SK-N-MC (cell line): ENCODE results near the gene OTUB1.

Source experiments
- DNase-seq: peaks from one replicate; pipeline ENCODE4 v3.0.0-alpha.2; 2011; ENCODE audit warnings: low read depth, low spot score
- H3K27ac ChIP-seq: fragments of 200-600 bp; sonication (generic); 2 replicates; pipeline ENCODE4 v1.5.1; 2016; ENCODE audit warnings: mixed run types
- H3K36me3 ChIP-seq: fragments of 200-600 bp; sonication (generic); 2 replicates; pipeline ENCODE4 v1.6.1; 2017; ENCODE audit warnings: antibody characterized with exemption, low read length, mixed read lengths; ENCODE audit not compliant: insufficient read depth
- H3K4me3 ChIP-seq: fragments of 200-600 bp; sonication (generic); 2 replicates; pipeline ENCODE4 v1.5.1; 2016
- H3K9ac ChIP-seq: fragments of 200-600 bp; sonication (generic); 2 replicates; pipeline ENCODE4 v1.8.0; 2017; ENCODE audit warnings: mixed run types, mixed read lengths; ENCODE audit not compliant: insufficient read length
- H3K9me3 ChIP-seq: fragments of 200-600 bp; sonication (generic); 2 replicates; pipeline ENCODE4 v1.6.1; 2017; ENCODE audit warnings: low read depth, mild to moderate bottlenecking, antibody characterized with exemption, low read length, moderate library complexity, mixed read lengths
- EZH2 ChIP-seq: fragments of 200-600 bp; sonication (generic); IDR thresholded peaks from one replicate; pipeline ENCODE4 v1.6.1; 2017; ENCODE audit warnings: antibody characterized with exemption
- FOXP2 ChIP-seq: optimal IDR thresholded peaks from 2 replicates; pipeline ENCODE3; 2011; ENCODE audit warnings: mild to moderate bottlenecking, moderate library complexity; ENCODE audit not compliant: insufficient read depth; ENCODE audit errors: extremely low read length, control extremely low read depth
- POLR2AphosphoS5 ChIP-seq: IDR thresholded peaks from 2 replicates; pipeline ENCODE4 v1.6.1; 2012; ENCODE audit warnings: mild to moderate bottlenecking, low read depth, low read length, borderline replicate concordance

The OTUB1 gene

GRCh38 chr11:64000740-64001483 lies 14.7 kb downstream of the OTUB1 start:
- H3K9ac ChIP-seq, result no peak overlapping the region
- H3K9me3 ChIP-seq, result no peaks in the 10 kb centered on the region
- no peak for DNase-seq
- peaks cover 19% of the 10 kb centered on the region; the same call in 1 of the 2 replicates for H3K36me3 ChIP-seq
- TF ChIP-seq POLR2AphosphoS5 (no peak), EZH2 (no peak), FOXP2 (no peak)
- no peak overlapping the region for H3K4me3 ChIP-seq
- no peak overlapping the region for H3K27ac ChIP-seq

- H3K27ac ChIP-seq, result no peak overlapping the region
- H3K36me3 ChIP-seq, result peaks cover 13% of the 10 kb centered on the region; the same call in 1 of the 2 replicates
- H3K9me3 ChIP-seq, result no peaks in the 10 kb centered on the region
- DNase-seq, result no peak
- no peak for TF ChIP-seq FOXP2
- no peak for TF ChIP-seq EZH2
- 0 out of 2 replicates have a peak, but pooled peaks have one; percentile 24 for TF ChIP-seq POLR2AphosphoS5
- no peak overlapping the region for H3K4me3 ChIP-seq
- no peak overlapping the region for H3K9ac ChIP-seq
Observed at GRCh38 chr11:64001484-64002420, 15.5 kb downstream of the OTUB1 start.

GRCh38 chr11:64003807-64004589 lies 17.8 kb downstream of the OTUB1 start:
- DNase-seq, result peak; percentile 32
- Histone ChIP-seq H3K36me3 (no peaks in the 10 kb centered on the region), H3K27ac (no peak overlapping the region), H3K9ac (no peak overlapping the region), H3K4me3 (0 out of 2 replicates have a peak overlapping the region, but pooled peaks have one; percentile 7), H3K9me3 (no peaks in the 10 kb centered on the region)
- TF ChIP-seq FOXP2, result peak; percentile 93
- TF ChIP-seq POLR2AphosphoS5, result no peak

DNA sequence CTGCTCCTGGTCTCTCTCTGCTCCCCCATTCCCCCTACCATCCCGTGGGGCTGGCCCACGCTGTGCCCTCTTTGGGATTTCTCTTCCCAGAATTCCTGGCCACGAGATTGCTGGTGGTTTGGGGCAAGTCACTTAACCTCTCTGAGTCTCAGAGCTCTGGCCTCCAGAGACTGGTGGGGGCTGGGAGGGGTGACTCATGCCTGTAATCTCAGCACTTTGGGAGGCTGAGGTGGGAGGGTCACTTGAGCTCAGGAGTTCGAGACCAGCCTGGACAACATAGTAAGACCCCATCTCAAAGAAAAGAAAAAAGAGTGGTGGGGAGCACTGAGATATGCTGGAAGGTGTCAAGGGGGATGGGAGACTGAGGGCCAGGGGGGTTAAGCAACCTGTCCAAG lies 18.3 kb downstream of the OTUB1 start:
- Histone ChIP-seq H3K36me3 (no peaks in the 10 kb centered on the region), H3K9ac (no peak overlapping the region), H3K4me3 (0 out of 2 replicates have a peak overlapping the region, but pooled peaks have one; percentile 7), H3K9me3 (no peaks in the 10 kb centered on the region), H3K27ac (no peak overlapping the region)
- TF ChIP-seq FOXP2, result no peak
- no peak for TF ChIP-seq EZH2
- no peak for TF ChIP-seq POLR2AphosphoS5
- DNase-seq, result no peak

GRCh38 chr11:64005691-64006090 lies 19.5 kb downstream of the OTUB1 start:
- no peaks in the 10 kb centered on the region for H3K36me3 ChIP-seq
- no peak overlapping the region for H3K4me3 ChIP-seq
- no peak for DNase-seq
- no peak for TF ChIP-seq EZH2
- TF ChIP-seq POLR2AphosphoS5, result no peak
- no peak for TF ChIP-seq FOXP2
- no peak overlapping the region for H3K27ac ChIP-seq
- no peak overlapping the region for H3K9ac ChIP-seq
- H3K9me3 ChIP-seq, result no peaks in the 10 kb centered on the region

DNA sequence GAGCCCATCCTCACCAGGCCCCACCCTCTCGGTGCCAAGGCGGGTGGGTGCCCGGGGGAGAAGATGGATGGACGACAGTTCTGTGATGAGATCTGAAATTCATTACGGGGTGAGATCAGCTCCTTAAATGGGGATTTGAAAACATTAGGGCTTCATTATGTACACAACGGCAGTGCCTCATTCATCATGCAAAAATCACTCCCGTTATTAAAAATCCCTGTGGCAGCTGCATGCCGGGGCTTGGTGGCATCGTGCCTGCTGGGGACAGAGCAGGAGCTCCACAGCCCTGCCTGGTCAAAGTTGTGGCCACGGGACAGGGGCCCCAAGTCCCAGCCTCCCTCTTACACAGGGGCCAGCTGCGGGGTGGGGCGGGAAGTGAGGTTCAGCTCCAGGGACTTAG lies 20.2 kb downstream of the OTUB1 start:
- TF ChIP-seq POLR2AphosphoS5 (no peak), EZH2 (no peak), FOXP2 (no peak)
- no peak overlapping the region for H3K27ac ChIP-seq
- no peak for DNase-seq

GRCh38 chr11:64007160-64007628 lies 21.0 kb downstream of the OTUB1 start:
- TF ChIP-seq POLR2AphosphoS5, result no peak
- TF ChIP-seq EZH2, result no peak
- TF ChIP-seq FOXP2, result no peak
- no peak for DNase-seq
- Histone ChIP-seq H3K27ac (no peak overlapping the region), H3K36me3 (no peaks in the 10 kb centered on the region), H3K9ac (no peak overlapping the region), H3K9me3 (no peaks in the 10 kb centered on the region), H3K4me3 (no peak overlapping the region)

More for the DNA sequence above, 20.2 kb downstream of the OTUB1 start:
- H3K9ac ChIP-seq, result no peak overlapping the region
- no peak overlapping the region for H3K4me3 ChIP-seq
- no peaks in the 10 kb centered on the region for H3K36me3 ChIP-seq
- H3K9me3 ChIP-seq, result no peaks in the 10 kb centered on the region
